ENCODE results near the gene GNG7.
"Not testable (repeated sequence)": the region's sequence is repeated elsewhere in the genome, so short reads cannot be mapped to it uniquely, and the experiment has no call there.

Gene GNG7

GRCh38 chr19:2675892-2676291, 26.6 kb downstream of the GNG7 start:
- DNase-seq (ENCODE audit: low spot score) = no peak

- no peak for DNase-seq (ENCODE audit: low spot score)
These were observed 32.3 kb downstream of the GNG7 start for GRCh38 chr19:2670217-2670616.

DNA sequence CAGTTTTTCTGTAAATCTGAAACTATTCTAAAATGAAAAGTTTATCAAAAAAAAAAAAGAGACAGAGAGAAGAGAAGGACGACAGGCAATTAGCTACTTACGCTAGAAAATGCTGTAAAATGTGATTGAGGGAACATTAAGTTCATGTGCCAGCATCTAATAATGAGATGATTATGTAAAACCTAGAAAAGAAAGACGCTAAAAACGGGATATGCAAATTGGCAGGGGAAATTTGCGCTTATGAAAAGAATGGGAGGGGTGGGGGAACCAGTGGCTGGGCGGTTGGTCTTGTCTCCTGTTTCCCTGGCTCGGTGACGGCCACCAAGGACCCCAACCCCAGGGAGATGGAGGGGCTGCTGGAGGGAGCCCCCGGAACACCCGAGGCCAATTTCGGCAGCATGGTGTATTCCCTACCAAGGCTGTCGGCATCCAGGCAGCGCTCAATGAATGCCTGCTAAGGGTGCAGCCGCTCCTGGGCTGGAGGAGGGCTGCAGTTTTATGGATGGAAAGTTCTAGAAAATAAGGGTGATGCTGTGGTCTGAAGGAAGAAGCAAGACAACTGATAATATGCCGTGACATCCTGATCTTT, 34.2 kb downstream of the GNG7 start:
- DNase-seq (ENCODE audit: low spot score) = no peak

DNA sequence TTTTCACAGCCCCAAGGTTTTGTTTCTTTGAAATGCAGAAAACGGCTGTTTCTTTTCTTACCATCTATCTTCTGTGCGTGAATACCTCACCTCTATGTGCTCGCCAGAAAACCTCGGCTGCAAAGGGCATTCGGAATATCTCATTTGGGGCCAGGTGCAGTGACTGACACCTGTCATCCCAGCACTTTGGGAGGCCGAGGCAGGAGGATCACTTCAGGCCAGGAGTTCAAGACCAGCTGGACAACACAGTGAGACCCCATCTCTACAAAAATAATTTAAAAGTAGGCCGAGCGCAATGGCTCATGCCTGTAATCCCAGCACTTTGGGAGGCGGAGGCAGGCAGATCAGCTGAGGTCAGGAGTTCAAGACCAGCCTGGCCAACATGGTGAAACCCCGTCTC, 35.1 kb downstream of the GNG7 start:
- not testable (repeated sequence) for DNase-seq (ENCODE audit: low spot score)

DNA sequence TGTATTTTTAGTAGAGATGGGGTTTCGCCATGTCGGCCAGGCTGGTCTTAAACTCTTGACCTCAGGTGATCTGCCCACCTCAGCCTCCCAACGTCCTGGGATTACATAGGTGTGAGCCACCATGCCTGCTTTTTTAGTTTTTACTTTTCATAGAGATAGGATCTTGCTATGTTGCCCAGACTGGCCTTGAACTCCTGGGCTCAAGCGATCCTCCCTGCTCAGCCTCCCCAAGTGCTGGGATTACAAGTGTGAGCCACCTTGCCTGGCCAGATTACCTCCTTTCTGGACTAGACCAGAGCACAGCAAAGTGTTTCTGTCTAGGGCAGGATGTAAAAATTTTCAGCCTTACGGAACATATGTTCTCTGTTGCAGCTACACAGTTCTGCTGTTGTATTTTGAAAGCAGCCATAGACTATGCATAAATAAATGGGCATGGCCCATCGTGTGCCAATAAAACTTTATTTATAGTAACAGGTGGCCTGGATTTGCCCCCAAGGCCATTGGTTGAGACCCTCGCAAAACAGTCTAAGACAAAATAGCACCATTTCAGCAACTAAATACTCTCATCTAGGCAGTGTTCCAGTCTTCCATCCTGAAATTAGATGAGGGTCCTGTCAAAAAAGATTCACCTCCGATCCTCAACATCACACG, 36.0 kb downstream of the GNG7 start:
- DNase-seq (ENCODE audit: low spot score) = no peak

DNA sequence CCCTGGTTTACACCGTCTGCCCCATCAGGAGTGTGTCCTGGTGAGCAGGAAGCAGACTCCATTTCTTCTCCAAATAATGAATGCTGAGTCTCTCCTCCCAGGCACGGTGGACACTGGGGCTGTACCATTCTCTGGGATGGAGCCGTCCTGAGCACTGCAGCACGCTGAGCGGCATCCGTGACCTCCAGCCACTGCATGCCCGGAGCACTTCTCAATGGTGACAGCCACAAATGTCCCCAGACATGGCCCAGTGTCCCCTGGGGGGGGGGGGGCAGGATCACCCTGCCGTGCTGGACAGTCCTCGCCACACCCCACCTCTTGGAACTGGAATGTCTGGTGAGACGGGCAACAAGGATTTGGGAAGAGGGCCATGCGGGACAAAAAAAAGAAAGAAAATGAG, 37.4 kb downstream of the GNG7 start:
- DNase-seq (ENCODE audit: low spot score) = no peak

GRCh38 chr19:2663920-2664571, 38.4 kb downstream of the GNG7 start:
- DNase-seq (ENCODE audit: low spot score) = no peak

- DNase-seq (ENCODE audit: low spot score) = no peak
These were observed 40.9 kb downstream of the GNG7 start for GRCh38 chr19:2661615-2662014.

GRCh38 chr19:2659856-2660432, 42.5 kb downstream of the GNG7 start:
- DNase-seq (ENCODE audit: low spot score) = no peak

DNA sequence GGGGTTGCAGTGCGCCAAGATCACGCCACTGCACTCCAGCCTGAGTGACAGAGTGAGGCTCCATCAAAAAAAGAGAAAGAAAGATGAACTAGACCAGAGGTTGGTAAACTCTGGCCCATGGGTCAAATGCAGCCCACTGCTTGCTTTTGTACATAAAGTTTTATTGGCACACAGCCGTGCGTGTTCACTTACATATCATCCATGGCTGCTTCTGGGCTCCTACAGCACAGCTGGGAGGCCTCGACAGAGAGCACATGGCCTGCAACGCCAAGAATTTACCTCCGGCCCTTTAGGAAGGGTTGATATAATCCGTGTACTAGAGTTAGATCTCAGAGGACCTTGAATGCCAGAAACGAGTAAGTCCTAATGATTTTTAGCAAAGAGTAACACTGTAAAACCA, 46.0 kb downstream of the GNG7 start:
- no peak for DNase-seq (ENCODE audit: low spot score)

DNA sequence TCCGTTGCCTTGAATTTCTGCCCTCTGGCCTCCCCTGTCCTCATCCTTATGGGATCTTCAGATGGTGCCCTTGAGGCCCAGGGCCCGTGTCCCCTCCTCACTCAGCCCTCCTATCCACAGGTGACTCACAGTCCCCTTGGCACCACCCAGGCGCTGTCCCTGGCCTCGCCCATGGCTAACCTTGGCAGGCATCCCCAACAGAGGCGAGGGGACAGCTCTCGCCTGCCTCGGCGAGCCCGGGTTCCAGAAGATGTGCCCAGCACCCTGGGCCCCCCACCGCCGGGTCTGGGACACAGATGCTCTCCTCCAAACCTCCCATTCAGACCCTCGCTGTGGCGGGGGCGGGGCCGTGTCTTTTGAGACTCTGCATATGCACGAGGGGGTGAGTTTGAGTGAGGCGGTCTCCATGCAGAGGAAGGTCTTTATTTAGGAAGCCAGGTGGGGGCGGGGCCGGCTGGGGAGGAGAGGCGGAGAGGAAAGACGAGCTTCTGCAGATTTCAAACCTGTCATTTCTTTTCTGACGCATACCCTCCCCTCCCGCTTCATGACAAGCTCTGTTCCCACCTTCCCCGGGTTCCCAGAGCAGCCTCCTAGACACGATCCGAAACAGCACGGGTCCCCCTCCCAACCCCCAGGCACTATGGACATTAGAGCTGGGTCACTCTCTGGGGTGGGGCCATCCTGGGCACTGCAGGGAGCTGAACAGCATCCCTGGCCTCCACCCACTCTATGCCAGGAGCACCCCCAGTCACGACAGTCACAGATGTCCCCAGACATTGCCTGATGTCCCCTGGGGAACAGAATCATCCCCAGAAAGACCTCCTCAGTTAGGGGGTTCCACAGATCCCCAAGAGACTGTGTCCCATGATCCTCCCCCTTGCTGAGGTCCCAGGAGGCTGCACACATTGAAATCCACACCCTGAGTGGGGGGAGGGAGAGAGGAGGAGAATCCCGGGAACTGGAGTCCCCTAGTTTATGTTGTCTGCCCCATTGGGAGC, 48.5 kb downstream of the GNG7 start:
- no peak for DNase-seq (ENCODE audit: low spot score)

GRCh38 chr19:2653218-2653617, 49.3 kb downstream of the GNG7 start:
- no peak for DNase-seq (ENCODE audit: low spot score)

GRCh38 chr19:2652504-2653099, 49.9 kb downstream of the GNG7 start:
- no peak for DNase-seq (ENCODE audit: low spot score)

DNA sequence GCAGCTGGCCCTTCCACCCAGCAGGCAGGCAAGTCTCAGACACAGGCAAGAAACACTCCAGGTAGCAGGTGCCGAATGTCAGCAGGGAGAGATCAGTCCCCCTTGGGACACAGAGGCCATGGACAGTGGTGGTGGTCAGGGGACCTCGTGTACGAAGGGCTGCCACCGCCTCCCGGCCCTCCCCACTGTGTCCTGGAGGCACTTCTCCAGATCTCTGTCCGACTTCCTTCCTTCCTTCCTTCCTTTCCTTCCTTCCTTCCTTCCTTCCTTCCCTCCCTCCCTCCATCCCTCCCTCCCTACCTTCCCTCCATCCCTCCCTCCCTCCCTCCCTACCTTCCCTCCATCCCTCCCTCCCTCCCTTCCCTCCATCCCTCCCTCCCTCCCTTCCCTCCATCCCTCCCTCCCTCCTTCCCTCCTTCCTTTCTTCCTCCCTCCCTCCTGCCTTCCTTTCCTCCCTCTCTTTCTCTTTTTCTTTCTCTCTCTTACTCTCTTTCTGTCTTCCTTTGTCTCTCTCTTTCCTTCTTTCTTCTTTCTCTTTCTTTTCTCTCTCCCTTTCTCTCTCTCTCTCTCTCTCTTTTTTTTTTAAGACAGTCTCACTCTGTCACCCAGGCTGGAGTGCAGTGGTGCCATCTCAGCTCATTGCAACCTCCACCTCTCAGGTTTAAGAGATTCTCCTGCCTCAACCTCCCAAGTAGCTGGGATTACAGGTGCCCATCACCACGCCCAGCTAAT, 51.3 kb downstream of the GNG7 start:
- DNase-seq (ENCODE audit: low spot score) = not testable (repeated sequence)

DNA sequence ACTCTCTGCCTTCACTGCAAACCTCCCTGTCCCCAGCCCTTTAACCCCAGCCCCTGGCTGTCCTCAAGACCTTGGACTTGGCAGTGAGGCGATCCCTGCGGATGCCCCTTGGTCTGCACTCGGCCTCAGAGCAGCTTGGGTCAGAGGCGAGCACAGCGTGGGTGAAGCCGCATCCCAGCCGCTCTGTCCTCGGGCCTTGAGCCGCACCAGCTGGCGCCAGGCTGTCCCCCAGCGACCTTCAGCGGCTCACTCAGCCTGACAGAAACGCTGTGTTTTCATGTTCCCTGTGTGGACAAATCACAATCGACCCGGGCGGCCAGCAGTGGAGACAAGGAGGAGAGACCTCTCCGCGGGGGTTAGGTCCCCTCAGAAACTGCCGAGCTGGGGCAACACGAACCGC, 52.0 kb downstream of the GNG7 start:
- DNase-seq (ENCODE audit: low spot score) = no peak

DNA sequence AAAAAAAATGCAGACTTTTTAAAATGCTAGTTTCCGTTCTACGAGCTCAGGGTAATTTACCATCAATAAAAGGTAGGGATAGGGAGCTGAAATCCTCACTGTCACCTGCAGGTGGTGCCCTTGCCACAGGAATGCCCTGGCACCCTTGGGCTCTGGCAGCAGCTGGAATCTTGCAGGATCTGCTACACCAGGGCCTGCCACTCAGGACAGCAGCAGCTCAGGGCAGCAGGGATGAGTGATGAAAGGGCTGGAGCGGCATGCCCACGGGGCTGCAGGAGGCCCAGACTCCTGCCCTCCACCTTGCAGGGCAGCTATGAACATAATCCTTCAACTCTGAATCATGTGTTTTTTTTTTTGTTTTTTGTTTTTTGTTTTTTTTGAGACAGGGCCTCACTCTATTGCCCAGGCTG, 54.0 kb downstream of the GNG7 start:
- peak; percentile 71 for DNase-seq (ENCODE audit: low spot score)

GRCh38 chr19:2648099-2648498, 54.4 kb downstream of the GNG7 start:
- DNase-seq (ENCODE audit: low spot score) = no peak

- DNase-seq (ENCODE audit: low spot score) = no peak
These were observed 55.5 kb downstream of the GNG7 start for GRCh38 chr19:2646866-2647535.

GRCh38 chr19:2645826-2646225, 56.7 kb downstream of the GNG7 start:
- DNase-seq (ENCODE audit: low spot score) = no peak

- DNase-seq (ENCODE audit: low spot score) = not testable (repeated sequence)
These were observed 59.3 kb downstream of the GNG7 start for GRCh38 chr19:2643123-2643737.

Data from CD4-positive, alpha-beta T cell treated with Interleukin-15 for 4 hours (primary cell).